ENCODE measurements around the gene MPPED1.

MPPED1 gene

GRCh38 chr22:43435851-43436811, 24.3 kb downstream of the MPPED1 start:
- TF ChIP-seq CTCF (IDR thresholded peaks at IDR 0.05), result no peak; the same call in 1 of the 2 replicates

- TF ChIP-seq CTCF (IDR thresholded peaks at IDR 0.05), result no peak
These were observed 25.1 kb downstream of the MPPED1 start for GRCh38 chr22:43436868-43437267.

GRCh38 chr22:43437871-43438475, 26.2 kb downstream of the MPPED1 start:
- TF ChIP-seq CTCF (IDR thresholded peaks at IDR 0.05), result no peak

- TF ChIP-seq CTCF (IDR thresholded peaks at IDR 0.05), result no peak
These were observed 27.0 kb downstream of the MPPED1 start for GRCh38 chr22:43438666-43439347.

GRCh38 chr22:43439368-43440103, 27.7 kb downstream of the MPPED1 start:
- no peak for TF ChIP-seq CTCF (IDR thresholded peaks at IDR 0.05)

- TF ChIP-seq CTCF (IDR thresholded peaks at IDR 0.05), result no peak
These were observed 28.2 kb downstream of the MPPED1 start for GRCh38 chr22:43440104-43440387.

GRCh38 chr22:43440556-43440955, 28.7 kb downstream of the MPPED1 start:
- TF ChIP-seq CTCF (IDR thresholded peaks at IDR 0.05), result no peak

Measured in LNCAP (cell line).